Measurements from ENCODE around the gene GMCL1. TPM values are rescaled to one million over a fixed set of nuclear protein-coding genes. Genes with fewer than 3 reads are reported as not detected.

GMCL1 gene
- total and polyA plus RNA-seq, 4 donors = 6.8 to 31.1 (median 10.8) TPM

DNA sequence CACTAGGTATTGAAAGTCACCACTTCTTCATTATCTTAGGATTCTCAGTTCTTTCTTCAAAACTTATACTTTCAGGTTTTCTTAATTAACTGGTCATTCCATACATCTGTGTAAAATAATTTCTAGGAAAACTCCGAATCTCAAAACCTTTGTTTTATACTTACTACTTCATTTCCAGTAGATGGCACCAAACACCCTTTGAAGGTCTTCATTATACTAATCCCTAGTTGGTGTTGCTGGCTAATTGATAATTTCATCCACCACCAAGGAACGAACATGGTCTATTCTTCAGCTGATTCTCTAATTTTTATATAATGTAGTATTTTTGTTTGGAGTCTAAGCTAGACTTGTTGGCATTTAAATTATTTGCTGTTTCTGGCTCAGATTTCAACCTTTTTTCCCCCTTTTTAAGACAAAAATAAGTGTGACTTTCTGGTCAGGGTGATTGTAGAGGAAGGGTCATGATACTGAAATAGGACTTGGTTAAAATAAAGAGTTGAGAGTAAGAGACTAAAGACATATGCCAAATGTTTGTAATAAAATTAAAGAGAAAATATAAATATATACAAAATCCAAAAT is 82.6 kb downstream of the GMCL1 start:
- Histone ChIP-seq H3K27ac (ENCODE audit: low read depth in 1 of 2, low read length in 1 of 2) (no peak overlapping the region), H3K27me3 (ENCODE audit: control insufficient read depth in 3 of 3, insufficient read depth in 3 of 3, low read length in 2 of 3) (no peaks in the 10 kb centered on the region), H3K4me1 (ENCODE audit: control insufficient read depth in 5 of 5, insufficient read depth in 5 of 5, low read length in 5 of 5) (peaks cover 0 to 17% (median 3%) of the 10 kb centered on the region in 5 donors), H3K9ac (ENCODE audit: insufficient read depth in 1 of 2, low read length in 2 of 2) (peak overlapping the region in 1 of 2 donors; percentile 2), H3K9me3 (ENCODE audit: control insufficient read depth in 4 of 4, insufficient read depth in 3 of 4, low read length in 3 of 4) (no peaks in the 10 kb centered on the region), H3K4me3 (no peak overlapping the region), H3K36me3 (ENCODE audit: control insufficient read depth in 4 of 4, insufficient read depth in 4 of 4, low read length in 4 of 4) (peaks cover 5 to 17% (median 11%) of the 10 kb centered on the region in 4 donors)
- DNase-seq (peak in 2 of 3 donors; percentile 73 to 77), ATAC-seq (ENCODE audit: insufficient read depth, low FRiP score) (no peak)
- peak; percentile 44 for TF ChIP-seq CTCF (IDR thresholded peaks at IDR 0.05; ENCODE audit: control extremely low read depth, extremely low read depth)
- WGBS, 2 donors = 3% methylated on average over 2 of the region's 2 CpGs

DNA sequence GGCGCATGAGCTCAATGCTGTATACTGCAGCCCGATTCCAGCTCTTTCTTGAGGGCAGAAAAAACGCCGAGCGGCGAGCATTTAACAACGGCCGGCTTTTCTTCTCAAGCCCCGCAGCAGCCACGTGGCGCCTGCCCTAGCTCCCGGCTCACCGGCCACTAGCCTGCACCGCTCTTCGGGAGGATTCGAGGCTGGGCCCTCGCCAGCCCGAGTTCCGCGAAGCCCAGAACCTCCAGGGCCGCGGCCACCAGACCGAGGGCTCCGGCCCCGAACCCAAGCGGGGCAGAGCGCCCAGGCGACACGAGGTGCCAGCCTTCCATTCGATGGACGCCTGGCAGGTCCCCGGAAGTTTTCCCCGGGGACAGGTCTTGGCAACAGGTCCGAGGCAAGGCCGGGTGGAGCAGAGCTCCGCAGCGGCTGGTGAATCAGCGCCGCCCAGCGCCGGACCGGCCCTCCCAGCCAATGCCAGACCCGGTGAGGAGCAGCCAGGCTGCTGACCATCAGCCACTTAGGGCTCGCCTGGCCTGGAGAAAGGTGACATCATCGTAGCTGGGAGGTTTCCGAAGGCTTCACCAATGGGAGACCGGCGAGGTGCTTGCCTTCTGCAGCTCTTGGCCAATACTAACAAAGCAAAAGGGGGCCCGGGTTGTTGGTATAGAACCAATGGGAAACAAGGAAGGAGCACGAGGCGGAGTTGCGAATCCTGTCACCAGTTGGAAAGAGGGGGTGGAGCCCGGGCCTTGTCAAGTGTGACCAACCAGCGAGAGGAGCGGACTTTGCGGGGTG is 84.9 kb downstream of the GMCL1 start:
- Histone ChIP-seq H3K4me3 (peak overlapping the region; percentile 55), H3K9ac (ENCODE audit: insufficient read depth in 1 of 2, low read length in 2 of 2) (peak overlapping the region; percentile 83 to 96), H3K27ac (ENCODE audit: low read depth in 1 of 2, low read length in 1 of 2) (peak overlapping the region; percentile 93 to 97), H3K36me3 (ENCODE audit: control insufficient read depth in 4 of 4, insufficient read depth in 4 of 4, low read length in 4 of 4) (peaks cover 3 to 9% (median 6%) of the 10 kb centered on the region in 4 donors), H3K4me1 (ENCODE audit: control insufficient read depth in 5 of 5, insufficient read depth in 5 of 5, low read length in 5 of 5) (peaks cover 0 to 17% (median 5%) of the 10 kb centered on the region in 5 donors), H3K27me3 (ENCODE audit: control insufficient read depth in 3 of 3, insufficient read depth in 3 of 3, low read length in 2 of 3) (no peaks in the 10 kb centered on the region), H3K9me3 (ENCODE audit: control insufficient read depth in 4 of 4, insufficient read depth in 3 of 4, low read length in 3 of 4) (no peaks in the 10 kb centered on the region)
- DNase-seq (peak; percentile 100), ATAC-seq (ENCODE audit: insufficient read depth, low FRiP score) (peak; percentile 94)
- TF ChIP-seq CTCF (IDR thresholded peaks at IDR 0.05; ENCODE audit: control extremely low read depth, extremely low read depth) = no peak
- WGBS, 2 donors = 0% methylated on average over 56 of the region's 56 CpGs

DNA sequence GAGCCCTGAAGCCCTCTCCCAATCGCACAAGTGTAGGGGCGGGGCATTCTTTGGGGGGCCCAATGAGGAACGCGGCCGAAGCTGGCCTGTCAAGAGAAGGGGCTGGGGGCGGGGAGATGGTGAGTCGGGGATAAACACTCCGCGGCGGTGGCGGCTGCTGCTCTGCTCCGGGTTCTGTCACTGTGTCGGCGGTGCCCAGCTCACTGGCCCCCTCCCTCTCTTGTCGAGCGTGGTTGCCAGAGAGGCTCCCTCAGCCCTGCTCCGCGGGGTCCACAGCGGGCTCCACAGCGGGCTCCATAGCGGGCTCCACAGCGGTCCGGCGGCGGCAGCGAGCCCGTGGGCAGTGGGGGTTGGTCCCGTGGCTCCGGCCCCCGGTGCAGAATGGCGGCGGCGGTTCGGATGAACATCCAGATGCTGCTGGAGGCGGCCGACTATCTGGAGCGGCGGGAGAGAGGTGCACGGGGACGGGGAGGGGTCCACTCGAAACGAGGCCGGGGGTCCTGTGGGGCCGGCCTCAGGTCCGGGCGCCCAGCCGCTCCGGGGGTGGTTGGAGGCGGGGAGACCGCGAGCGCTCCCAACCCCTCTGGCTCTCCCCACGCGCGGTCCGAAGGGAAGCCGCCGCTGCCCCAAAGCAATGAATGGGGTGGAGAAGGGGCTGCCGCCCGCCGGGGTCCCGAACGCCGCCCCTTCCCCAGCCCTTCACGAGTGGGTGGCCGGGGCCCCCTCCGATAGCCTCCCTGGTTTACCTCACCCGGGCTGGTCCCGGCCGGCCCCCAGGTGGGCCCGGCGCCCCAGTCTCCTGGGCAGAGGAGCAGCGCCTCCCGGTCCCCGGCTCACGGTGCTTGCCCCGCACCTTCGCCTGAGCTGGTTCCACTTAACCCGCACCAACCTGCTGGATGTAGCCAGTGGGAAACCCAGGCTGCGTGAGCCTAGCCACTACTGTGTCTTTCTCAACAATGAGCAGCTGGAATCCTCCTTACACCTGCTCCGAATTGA is 85.8 kb downstream of the GMCL1 start, which contains the start of gene MXD1:
MXD1 (plus strand) TSS at position 160 of the 996 bp plus-strand sequence; CDS start at position 382, 222 bp downstream.
- Histone ChIP-seq H3K4me1 (ENCODE audit: control insufficient read depth in 5 of 5, insufficient read depth in 5 of 5, low read length in 5 of 5) (peaks cover 0 to 17% (median 5%) of the 10 kb centered on the region in 5 donors), H3K27ac (ENCODE audit: low read depth in 1 of 2, low read length in 1 of 2) (peak within 1 kb of the TSS; percentile 97 to 98), H3K27me3 (ENCODE audit: control insufficient read depth in 3 of 3, insufficient read depth in 3 of 3, low read length in 2 of 3) (no peaks in the 10 kb centered on the region), H3K9ac (ENCODE audit: insufficient read depth in 1 of 2, low read length in 2 of 2) (peak within 1 kb of the TSS; percentile 83 to 96), H3K4me3 (peak within 1 kb of the TSS; percentile 92), H3K36me3 (ENCODE audit: control insufficient read depth in 4 of 4, insufficient read depth in 4 of 4, low read length in 4 of 4) (peaks cover 0 to 10% (median 8%) of the 10 kb centered on the region in 4 donors), H3K9me3 (ENCODE audit: control insufficient read depth in 4 of 4, insufficient read depth in 3 of 4, low read length in 3 of 4) (no peaks in the 10 kb centered on the region)
- WGBS, 2 donors = 1% methylated on average over 59 to 81 of the region's 81 CpGs
- TF ChIP-seq CTCF (IDR thresholded peaks at IDR 0.05; ENCODE audit: control extremely low read depth, extremely low read depth) = no peak
- DNase-seq (peak; percentile 16 to 39 (median 22)), ATAC-seq (ENCODE audit: insufficient read depth, low FRiP score) (no peak)

Data from lung (tissue), 12 donors.